ENCODE data around the gene LORICRIN.

- TF ChIP-seq CTCF (conservative IDR thresholded peaks at IDR 0.05; ENCODE audit: low read depth, low read length) (no peak), POLR2A (IDR thresholded peaks at IDR 0.05; ENCODE audit: low read depth, low read length) (no peak), RFX5 (IDR thresholded peaks at IDR 0.05; ENCODE audit: low read depth, low read length) (no peak), SMC3 (IDR thresholded peaks at IDR 0.05; ENCODE audit: low read depth, low read length) (no peak), RCOR1 (IDR thresholded peaks at IDR 0.05; ENCODE audit: insufficient replicate concordance, low read length) (no peak), MXI1 (IDR thresholded peaks at IDR 0.05; ENCODE audit: borderline replicate concordance, low read depth, low read length) (no peak)
Observed at GRCh38 chr1:153213519-153213918, 46.0 kb upstream of the LORICRIN start.

Measured in IMR-90 (cell line).